ENCODE data around the gene NPPB.

DNA sequence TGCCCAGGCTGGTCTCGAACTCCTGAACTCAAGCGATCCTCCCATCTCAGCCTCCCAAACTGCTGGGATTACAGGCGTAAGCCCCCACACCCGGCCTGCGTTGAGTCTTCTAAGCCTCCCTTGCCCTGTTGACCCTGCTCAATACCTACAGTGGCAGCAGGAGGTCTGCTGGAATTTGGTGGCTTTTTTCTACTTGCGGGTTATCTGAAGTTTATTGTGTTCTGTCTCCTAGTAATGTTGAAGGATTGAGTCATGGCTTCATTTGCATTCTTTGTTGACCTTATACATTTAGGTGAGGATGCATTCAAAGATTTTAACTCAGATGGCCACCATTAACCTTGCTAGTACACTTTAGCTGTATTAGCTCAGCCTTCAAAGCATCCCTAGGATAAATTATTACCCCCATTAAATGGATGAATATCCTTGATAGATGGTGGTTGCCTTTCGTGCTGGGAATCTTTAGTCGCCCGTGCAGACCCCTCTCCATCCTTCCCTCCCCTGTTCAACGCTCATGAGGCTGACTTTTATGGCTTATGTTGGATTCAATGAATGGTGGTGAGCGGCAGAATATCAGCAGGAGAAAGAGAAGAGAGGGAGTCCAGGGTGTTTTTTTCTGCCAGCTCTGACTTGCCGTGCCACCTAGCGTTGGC is 9.7 kb upstream of the NPPB start:
- TF ChIP-seq CTCF (IDR thresholded peaks at IDR 0.05; ENCODE audit: control extremely low read depth in 1 of 3, insufficient read depth in 1 of 3, low read depth in 1 of 3, low read length in 3 of 3) (no peak), MAX (IDR thresholded peaks at IDR 0.05) (no peak), EP300 (IDR thresholded peaks at IDR 0.05; ENCODE audit: borderline replicate concordance in 1 of 2, low read depth in 2 of 2, low read length in 2 of 2) (no peak), POLR2A (IDR thresholded peaks at IDR 0.05; ENCODE audit: control extremely low read depth in 1 of 2, low read depth in 2 of 2, low read length in 2 of 2) (no peak), HDAC2 (IDR thresholded peaks at IDR 0.05; ENCODE audit: borderline replicate concordance in 1 of 2, low read depth in 2 of 2, low read length in 2 of 2) (no peak), KDM5A (IDR thresholded peaks at IDR 0.05; ENCODE audit: low read length) (no peak), BCL11A (IDR thresholded peaks at IDR 0.05; ENCODE audit: low read depth in 2 of 2, low read length in 2 of 2) (no peak), ATF2 (IDR thresholded peaks at IDR 0.05; ENCODE audit: low read length) (no peak), EGR1 (IDR thresholded peaks at IDR 0.05; ENCODE audit: borderline replicate concordance, low read depth, low read length) (no peak)

All from H1 (cell line).